Activated CD4-positive, CD25-positive, alpha-beta regulatory T cell treated with anti-CD3 and anti-CD28 coated beads, Interleukin-2, amount 50 U/mL, for 72 hours (primary cell): ENCODE results near the gene SUCNR1.
"Not testable (repeated sequence)": the region's sequence is repeated elsewhere in the genome, so short reads cannot be mapped to it uniquely, and the experiment has no call there.

Experiments
- DNase-seq: peaks from one replicate; pipeline ENCODE4 v3.0.0; 2021

SUCNR1 gene

GRCh38 chr3:151874079-151874478 is 636 bp downstream of the SUCNR1 start:
- not testable (repeated sequence) for DNase-seq

GRCh38 chr3:151875759-151876158 is 2.3 kb downstream of the SUCNR1 start:
- no peak for DNase-seq

- DNase-seq: no peak
These were observed 3.8 kb downstream of the SUCNR1 start for GRCh38 chr3:151877269-151877668.

DNA sequence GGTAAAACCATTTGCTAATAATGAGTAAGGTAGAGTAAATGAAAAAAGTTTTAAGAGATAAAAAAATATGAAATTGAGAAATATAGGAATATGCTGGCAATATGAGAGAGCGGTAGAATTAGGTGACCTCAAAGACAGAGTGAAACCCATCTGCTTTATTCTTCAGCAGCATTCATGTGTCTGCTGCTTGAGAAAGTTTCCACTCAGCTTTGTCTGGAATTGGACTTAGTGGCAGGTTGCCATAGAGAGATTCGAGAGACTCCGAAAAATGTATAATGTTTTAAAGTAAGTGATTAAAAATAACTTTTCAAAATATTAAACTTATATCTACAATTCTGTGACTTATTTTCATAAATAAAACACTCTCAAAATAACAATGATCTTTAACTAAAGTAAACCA is 5.0 kb downstream of the SUCNR1 start:
- DNase-seq: no peak

- no peak for DNase-seq
These were observed 5.6 kb downstream of the SUCNR1 start for GRCh38 chr3:151879037-151879436.

DNA sequence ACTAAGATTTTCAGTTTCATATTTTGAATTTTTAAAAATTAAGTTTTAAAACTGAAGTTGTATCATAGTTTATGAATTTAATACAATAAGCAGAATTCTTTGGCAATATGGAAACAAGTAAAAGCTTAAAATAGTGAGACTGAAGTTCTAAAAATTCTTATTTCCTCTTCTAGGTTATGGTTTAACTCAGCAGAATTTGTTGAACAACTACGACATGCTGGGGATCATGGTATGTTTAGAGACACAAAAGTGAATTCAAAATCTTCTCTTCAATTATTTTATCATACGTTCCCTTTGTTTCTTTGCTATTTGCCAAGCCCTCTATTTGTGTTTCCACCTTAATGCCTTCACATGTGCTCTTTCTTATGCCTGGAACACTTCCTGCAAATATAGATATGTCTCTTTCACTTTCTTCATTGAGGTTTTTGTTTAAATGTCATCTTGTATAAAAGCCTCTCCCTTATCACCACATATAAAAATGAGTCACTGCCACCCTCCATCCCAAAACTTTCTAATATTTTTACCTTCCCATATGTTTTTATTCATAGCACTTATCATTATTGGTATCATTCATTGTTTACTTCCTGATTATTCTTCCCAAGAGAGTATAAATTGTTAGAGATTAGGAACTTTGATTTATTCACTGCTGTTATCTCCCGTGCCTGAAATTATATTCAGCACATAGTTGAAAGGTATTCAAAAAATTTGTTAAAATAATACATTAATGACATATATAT is 6.4 kb downstream of the SUCNR1 start:
- DNase-seq: no peak

- DNase-seq: no peak
These were observed 6.9 kb downstream of the SUCNR1 start for GRCh38 chr3:151880416-151880690.

- no peak for DNase-seq
These were observed 7.7 kb downstream of the SUCNR1 start for GRCh38 chr3:151881137-151881536.

- DNase-seq: not testable (repeated sequence)
These were observed 12.0 kb downstream of the SUCNR1 start for GRCh38 chr3:151885397-151885796.

DNA sequence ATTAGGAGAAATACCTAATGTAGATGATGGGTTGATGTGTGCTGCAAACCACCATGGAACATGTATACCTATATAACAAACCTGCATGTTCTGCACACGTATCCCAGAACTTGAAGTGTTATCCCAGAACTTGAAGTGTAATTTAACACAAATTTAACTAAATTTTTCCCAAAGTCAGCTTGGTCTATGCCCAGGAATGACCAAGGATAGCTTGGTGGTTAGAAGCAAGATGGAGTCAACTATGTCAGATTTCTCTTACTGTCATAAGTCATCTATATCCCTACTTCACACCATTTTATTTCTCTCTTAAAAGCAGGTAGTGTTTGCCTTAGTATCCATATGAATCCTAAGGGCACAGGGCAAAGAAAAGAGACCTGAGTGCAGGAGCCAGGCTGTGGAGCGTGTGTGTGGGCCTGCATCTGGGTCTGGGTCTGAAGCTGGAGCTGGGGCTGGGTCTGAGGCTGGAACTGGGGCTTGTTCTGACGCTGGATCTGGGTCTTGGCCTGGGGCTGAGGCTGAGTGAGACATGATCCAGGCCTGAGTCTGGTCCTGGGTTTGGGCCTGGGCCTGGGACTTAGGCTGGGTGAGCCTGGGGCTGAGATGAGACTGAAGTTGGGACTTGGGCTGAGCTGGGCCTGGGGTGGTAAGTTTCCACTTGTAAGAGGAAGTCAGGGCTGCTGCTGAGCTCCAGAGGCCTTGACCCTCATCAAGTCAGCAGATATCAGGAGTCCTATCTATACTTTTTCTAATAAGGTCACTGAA is 14.2 kb downstream of the SUCNR1 start:
- DNase-seq: not testable (repeated sequence)

GRCh38 chr3:151890721-151891141 is 17.3 kb downstream of the SUCNR1 start:
- DNase-seq: no peak

DNA sequence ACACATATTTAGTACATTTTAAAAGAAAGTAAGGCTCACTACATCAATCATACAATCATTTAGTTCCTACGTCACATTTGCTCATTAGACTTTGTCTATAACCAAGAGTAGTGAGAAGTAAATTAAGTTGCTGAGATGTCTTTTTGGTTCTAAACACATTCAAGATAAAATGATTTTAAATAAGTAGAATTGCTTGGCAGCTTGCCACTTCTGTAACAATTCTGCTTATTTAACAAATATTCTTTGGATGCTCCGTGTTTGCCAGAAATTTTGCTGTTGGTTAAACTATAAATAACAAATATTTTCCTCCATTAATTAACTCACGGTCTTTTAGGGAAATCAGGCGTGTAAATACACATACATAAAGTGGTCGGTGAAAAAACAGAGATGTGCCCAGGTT is 18.3 kb downstream of the SUCNR1 start:
- DNase-seq: no peak

GRCh38 chr3:151894219-151894618 is 20.8 kb downstream of the SUCNR1 start:
- DNase-seq: no peak

DNA sequence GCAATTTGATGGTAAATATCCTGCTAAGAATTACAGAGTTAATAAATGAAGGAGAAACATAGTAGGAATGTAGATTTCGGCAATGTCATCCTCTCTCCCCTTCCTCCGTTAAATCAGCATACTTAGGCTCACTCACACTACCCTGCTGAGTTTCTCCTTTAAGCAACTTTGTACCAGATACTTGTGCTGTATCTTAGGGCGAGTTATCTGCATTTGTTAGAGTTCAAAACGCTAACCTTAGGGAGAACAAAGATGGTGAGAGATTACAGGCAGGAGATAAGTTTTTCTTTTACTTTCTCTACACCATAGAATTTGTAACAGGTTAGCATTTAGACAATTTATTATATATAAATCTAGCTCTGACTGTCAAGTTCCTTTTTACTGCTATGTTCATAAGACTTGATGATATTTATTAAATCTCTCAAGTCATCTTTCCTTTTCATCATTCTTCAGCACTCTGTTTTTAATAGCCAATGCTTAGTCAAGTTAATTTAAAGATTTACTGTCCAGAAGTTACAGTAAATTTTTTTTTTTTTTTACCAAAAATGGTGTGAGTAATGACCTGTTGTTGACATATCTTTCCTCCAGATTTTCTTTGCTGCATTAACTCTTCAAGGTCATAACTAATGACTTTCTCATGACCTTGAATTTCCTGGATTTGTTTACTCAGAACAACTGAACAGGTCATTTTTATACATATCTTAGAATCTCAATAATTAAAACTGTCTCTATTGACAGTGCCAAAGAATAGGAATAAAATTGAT is 22.2 kb downstream of the SUCNR1 start:
- no peak for DNase-seq

DNA sequence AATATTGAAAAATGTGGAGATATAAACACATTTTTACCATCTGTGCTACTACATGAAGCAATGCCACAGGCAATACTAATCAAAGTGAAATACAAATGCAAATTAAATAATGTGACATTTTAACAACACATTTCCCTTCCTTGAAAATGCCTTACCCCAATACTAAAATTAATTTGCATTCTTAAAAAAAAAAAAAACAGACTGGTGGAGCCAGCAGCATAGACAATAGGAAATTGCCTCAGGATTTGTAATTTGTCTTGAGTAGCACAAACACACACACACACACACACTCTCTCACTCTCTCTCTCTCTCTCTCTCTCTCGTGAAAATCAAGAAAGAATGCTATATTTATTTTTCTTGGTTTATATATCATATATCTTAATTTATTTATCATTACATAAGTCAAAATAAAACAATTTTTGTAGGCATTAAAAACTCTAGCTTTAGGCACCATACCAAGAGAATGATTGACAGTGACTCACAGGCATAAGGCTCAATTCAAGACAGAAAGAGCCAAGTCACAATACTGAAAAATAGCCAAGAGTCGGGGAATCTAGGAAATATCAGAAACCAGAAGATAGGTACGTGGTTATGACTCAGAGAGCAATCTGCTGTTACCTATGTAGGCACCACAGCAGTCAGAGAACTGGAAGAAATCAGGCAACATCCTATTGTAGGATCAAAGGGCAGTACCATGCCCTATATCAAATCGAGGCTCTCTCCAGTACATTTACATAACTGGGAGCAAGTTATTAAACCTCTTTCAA is 23.0 kb downstream of the SUCNR1 start:
- DNase-seq: no peak

DNA sequence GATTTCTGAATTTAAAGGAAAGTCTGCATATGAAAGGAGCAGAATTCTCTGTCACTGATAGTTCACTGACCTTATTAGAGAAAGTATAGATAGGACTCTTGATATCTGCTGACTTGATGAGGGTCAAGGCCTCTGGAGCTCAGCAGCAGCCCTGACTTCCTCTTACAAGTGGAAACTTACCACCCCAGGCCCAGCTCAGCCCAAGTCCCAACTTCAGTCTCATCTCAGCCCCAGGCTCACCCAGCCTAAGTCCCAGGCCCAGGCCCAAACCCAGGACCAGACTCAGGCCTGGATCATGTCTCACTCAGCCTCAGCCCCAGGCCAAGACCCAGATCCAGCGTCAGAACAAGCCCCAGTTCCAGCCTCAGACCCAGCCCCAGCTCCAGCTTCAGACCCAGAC is 24.7 kb downstream of the SUCNR1 start:
- DNase-seq: not testable (repeated sequence)

GRCh38 chr3:151898564-151899261 is 25.3 kb downstream of the SUCNR1 start:
- DNase-seq: not testable (repeated sequence)

DNA sequence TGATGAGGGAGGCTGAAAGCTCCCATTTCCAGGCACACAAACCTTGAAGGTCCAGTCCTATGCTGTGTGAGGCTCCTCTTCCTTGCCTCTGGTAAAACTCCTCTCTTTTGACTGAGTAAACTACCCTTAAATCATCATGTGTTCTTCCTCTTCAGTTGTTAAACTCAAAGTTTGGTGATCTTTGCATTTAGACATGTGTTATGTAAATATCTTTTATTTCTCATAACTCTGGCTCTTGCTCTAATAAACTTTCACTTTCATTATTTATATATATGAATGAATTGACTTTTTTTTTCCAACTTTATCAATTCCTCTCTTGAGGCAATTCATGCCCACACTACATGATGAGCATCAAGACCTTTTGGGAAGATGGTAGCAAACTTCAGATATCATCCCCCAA is 26.6 kb downstream of the SUCNR1 start:
- DNase-seq: no peak

GRCh38 chr3:151900460-151900859 is 27.0 kb downstream of the SUCNR1 start:
- DNase-seq: no peak

DNA sequence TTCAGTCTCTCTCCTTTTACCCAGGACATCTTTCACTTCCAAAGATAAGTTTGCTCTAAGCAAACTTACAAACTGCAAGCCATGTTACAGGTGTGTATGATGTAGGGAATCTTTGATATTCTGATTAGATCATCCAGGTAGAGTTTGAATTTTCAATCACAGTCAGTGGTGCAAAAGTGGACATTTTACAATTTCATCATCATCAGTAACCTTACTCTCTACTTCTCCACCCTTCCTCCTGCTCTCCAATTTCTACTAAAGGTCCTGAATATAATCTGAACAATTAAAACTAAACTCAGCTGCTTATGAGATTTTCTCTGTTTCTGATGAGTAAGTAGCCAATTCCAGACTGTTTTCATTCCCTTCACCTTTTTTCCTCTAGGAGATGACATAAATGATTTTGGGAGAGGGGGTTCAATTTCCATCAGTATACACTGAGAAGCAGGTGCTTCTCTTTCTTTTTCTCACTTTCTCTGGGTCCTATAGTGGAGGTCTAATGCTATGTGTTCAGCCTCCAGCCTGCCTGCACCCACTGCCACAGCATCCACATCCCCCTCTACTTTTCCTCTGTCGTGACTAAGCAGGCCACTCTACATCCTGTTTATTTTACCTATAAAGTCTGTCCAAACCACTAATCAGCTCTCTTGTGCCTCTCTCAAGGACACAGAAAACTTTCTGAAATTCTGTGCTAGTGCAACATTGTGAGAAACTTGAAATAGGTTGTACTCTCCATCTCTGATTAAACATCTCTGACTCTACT is 27.6 kb downstream of the SUCNR1 start:
- no peak for DNase-seq

DNA sequence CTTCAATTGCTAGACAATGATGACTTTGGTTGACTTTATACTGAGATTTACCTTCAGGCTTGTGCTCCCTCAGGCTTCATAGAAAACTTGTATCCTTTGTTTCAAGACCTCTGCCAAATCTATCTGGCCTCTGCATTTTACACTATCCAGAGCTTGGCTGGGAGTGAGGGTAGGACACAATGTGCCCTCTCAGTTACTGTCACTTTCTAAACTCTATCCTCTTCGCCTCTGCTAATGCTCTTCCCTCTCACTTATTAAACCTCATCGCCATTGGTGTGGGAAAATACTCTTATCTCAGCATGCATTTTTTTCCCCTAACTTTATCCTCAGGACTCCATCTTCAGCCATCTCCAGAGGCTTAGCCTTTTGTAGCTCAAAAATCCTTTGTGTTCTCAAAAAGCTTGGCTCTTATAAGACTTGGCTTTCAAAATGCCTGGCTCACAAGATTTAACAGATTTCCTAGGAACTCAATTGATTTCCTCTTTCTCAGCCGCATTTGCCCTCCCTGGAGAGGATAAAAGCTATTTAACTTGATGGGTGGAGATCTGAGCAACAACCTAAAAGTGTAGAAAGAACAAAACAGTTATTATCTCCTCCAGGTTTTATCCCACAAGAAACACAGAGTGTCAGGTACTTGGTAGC is 28.3 kb downstream of the SUCNR1 start:
- no peak for DNase-seq
